GM19324 (cell line): Measurements from ENCODE around the gene PLA2G15.

Source experiments
- ATAC-seq: cut with Tn5 transposase; IDR thresholded peaks from one replicate; pipeline ENCODE4 v1.9.1; 2021; ENCODE audit warnings: mild to moderate bottlenecking, moderate library complexity; ENCODE audit not compliant: unreplicated experiment, low FRiP score

Gene PLA2G15

DNA sequence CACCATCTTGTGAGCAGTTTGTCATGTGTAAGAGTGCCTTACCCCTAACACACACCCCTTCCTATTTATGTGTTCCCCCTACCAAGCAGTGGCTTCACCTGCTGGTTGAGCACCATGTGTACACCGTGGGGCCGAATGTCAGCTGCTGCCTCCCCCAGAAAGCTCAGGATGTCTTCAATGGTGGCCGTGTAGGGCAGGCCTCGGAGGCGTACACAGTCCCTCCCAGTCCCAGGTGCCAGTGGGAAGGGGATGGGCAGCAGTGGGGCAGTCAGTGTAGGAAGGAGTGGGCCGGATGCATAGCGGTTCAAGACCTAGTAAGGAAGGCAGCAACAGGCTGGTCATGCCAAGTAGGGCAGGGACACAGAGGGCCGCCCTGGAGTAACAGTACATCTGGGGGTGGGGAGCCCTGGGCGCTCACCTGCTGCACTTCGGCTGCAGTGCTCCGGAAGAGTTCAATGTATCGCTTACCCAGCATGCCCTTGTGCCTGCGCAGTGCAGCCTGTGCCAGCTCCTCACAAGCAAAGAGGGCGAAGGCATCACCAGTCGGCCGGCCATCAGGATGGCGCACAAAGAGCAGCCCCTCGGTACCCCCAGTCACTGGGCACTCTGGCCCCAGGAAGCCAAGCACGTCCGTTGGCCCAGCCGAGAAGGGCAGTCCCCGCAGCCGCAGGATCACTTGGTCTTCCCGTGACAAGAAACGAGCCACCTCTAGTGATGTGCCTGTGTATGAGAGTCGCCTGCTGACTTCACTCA lies 13.6 kb upstream of the PLA2G15 start:
- ATAC-seq: no peak

- ATAC-seq: no peak
These were observed 12.8 kb upstream of the PLA2G15 start for GRCh38 chr16:68232335-68232734.

GRCh38 chr16:68233085-68233834 lies 11.9 kb upstream of the PLA2G15 start:
- ATAC-seq: no peak

DNA sequence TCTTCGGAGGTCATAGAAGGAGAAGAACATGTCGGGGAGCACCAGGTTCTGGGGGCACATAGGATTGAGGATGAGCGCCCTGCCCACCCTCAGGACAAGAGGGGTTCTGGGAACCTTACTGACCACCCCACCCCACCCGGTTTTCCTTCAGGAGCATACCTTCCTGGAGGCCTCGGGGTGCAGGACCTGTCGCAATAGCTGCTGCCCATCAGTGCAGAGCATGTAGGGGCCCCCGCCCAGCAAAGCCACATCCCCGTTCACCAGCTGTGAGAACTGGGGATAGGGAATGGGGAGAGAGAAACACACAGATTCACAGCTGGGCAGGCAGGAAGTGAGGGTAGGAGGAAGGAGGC lies 11.4 kb upstream of the PLA2G15 start:
- no peak for ATAC-seq

GRCh38 chr16:68234188-68235107 lies 10.7 kb upstream of the PLA2G15 start:
- no peak for ATAC-seq

- no peak for ATAC-seq
These were observed 9.9 kb upstream of the PLA2G15 start for GRCh38 chr16:68235108-68235886.

GRCh38 chr16:68235887-68236136 lies 9.4 kb upstream of the PLA2G15 start, which contains the start of gene ESRP2:
Gene ESRP2, minus strand, starts transcription at chr16:68236127. Its CDS starts 82 bp downstream, at chr16:68236045.
- ATAC-seq: no peak

DNA sequence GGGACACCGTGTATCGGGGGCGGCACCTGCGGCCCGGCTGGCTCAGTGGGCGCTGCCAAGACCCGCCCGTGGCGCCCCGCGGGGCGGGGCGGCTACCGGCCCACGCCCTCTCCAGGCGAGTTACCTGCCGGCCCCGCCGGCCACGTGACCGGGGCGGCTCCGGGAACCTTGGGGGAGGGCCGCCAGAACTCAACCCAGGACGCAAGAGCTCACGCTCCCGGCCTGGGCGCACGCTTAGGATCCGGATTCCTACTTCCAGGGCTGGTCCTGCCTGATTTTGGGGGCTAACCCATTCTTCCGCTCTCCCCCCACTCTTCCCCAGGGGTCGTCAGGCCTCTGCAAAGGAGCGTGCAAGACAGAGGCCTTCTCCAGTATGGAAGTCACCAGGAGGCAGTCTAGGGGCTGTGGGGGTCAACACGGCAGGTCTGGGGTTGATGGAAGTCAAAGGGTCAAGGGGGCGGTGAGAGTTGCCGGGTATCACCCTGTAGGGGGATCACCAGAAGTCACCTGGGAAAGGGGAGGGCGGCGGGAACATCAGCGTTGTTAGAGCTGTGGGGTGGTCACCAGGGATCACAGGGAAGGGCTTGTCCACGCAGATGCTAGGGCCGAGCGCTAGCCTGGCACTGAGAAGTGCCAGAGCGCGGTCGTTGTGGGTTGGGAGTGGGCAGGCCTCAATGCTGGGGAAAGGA lies 8.9 kb upstream of the PLA2G15 start:
- ATAC-seq: no peak

GRCh38 chr16:68236826-68237242 lies 8.3 kb upstream of the PLA2G15 start:
- no peak for ATAC-seq

DNA sequence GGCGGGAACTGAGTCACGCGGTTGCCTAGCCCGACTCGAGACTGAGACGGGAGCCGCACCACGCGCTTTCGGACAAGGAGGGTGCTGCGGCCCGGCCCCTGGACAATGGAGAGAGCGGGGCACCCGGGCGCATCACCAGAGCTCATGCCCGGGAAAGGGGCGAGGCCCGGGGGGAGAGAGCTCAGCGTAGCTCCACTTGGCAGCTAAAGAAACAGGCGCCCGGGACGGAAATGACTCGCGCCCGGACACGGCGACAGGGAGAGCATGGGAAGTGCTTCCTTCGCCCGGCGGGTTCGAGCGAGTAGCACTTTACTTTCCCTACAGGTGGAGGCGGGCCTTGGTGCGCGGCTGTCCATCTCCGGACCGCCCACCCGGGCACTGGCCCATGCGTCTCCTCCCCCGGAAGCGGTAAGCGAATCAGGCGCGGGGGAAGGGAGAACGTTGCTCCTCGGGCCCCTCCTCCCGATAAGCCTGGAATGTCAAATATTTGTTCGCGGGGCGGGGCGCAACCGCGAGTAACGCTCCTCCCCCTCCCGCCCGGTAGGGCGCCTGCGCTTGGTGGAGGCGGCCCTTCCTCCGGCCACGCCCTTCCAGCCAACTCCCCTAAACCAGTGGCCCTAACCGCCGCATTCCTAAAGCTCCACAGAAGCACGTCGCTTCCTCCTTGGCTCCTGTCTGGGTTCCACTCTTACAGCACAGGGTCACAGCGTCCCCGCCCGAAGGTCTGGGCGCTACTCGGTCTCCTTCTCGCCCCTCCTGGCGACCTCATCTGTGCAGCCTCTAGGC lies 7.7 kb upstream of the PLA2G15 start:
- peak; percentile 81 for ATAC-seq

GRCh38 chr16:68238029-68238345 lies 7.2 kb upstream of the PLA2G15 start:
- peak; percentile 2 for ATAC-seq

- ATAC-seq: no peak
These were observed 3.1 kb upstream of the PLA2G15 start for GRCh38 chr16:68242085-68242484.

DNA sequence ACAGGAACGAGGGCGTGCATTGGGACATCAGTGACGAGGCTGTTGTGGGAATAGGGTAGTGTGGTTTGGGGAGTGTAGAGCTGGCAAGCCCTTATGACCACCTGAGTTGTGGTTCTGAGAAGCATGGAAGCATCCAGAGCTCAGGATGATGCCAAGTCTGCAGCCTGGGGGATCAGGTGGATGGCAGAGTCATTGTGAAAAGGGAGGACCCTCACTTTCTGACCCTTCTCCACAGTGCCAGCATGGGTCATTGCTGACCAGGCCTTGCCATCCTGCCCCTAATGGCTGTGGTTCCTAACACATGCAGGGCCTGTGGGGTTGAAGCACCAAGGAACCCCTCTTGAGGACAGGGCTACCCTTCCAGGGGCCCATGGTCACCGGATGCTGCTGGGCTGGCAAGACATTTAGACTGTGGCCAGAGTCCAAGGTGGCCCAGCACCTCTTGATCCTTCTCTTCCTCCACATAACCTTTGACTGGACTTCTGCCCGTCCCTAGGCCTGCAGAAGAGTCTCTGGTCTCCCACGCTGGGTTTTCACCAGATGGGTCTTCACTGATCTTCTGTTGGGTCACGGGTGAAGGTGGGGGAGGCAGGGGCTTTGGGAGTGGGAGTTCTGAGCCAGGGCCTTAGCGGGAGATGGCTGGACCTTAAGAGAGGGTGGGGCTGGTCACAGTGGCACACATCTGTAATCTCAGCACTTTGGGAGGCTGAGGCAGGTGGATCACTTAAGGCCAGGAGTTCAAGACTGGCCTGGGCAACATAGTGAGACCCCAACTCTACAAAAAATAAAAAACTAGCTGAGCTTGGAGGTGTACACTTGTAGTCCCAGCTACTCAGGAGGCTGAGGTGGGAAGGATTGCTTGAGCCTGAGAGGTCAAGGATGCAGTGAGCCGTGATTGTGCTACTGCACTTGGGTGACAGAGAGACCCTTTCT lies 2.0 kb upstream of the PLA2G15 start:
- ATAC-seq: no peak

GRCh38 chr16:68244481-68244902 lies 681 bp upstream of the PLA2G15 start:
- ATAC-seq: no peak

DNA sequence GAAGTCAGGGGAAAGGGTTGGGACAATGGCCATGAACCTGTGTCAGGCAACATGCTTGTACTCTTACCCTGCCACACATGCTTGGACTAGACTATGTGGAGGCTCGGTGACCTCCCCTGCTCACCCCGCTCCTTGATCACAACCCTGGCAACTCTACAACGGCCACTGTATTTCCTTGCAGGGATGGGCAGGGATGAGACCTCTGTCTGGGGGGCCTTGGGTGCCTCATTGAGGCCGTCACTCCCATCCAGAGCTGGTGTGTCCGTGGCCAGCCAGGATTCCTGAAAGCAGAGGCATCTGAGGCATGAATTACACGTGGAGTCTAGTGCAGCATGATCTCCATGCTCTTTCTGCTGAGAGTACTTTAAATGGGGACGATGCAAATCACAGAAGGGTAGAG lies 948 bp downstream of the PLA2G15 start:
- no peak for ATAC-seq

- ATAC-seq: no peak
These were observed 1.5 kb downstream of the PLA2G15 start for GRCh38 chr16:68246666-68247065.

DNA sequence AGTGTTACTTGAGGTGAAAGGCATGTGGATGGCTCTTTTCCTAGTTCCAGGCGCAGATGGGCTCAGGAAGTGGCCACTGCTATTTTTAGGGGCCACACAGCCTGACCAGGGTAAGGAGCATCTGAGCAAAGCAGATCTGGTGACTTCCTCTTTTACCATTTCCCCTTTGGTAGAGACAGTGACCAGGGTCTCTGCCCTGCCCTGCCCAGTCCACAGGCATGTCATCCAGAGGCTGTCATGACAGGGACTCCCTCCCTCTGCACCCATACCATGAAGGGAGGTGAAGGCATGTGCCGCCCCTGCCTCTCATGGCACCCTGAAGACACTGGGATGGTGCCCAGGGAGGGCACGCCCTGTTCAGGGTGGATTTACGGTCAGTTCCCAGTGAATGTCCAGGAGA lies 2.2 kb downstream of the PLA2G15 start:
- ATAC-seq: no peak

- ATAC-seq: no peak
These were observed 2.8 kb downstream of the PLA2G15 start for GRCh38 chr16:68247932-68248331.
